ENCODE results near the gene NEDD4.
"Not testable (repeated sequence)": the region's sequence is repeated elsewhere in the genome, so short reads cannot be mapped to it uniquely, and the experiment has no call there.

Gene NEDD4

GRCh38 chr15:56016281-56016680 is 22.9 kb upstream of the NEDD4 start:
- CTCF ChIA-PET = interaction anchor here (1.1 kb wide), 1 partner anchor 22 kb away, joined by 3 read pairs; the partner anchor contains the start of gene NEDD4
- POLR2A ChIA-PET (ENCODE audit: low non-redundant PET) = no interaction called here
- DNase-seq (ENCODE audit: low spot score) = no peak
- no peak overlapping the region for H3K27ac ChIP-seq
- TF ChIP-seq CTCF (conservative IDR thresholded peaks at IDR 0.05; ENCODE audit: low read depth) = no peak

GRCh38 chr15:56014677-56015076 is 21.3 kb upstream of the NEDD4 start:
- CTCF ChIA-PET = no interaction called here
- no peak for TF ChIP-seq CTCF (conservative IDR thresholded peaks at IDR 0.05; ENCODE audit: low read depth)
- POLR2A ChIA-PET (ENCODE audit: low non-redundant PET) = no interaction called here
- H3K27ac ChIP-seq = no peak overlapping the region
- DNase-seq (ENCODE audit: low spot score) = no peak

GRCh38 chr15:56007053-56007452 is 13.6 kb upstream of the NEDD4 start:
- POLR2A ChIA-PET (ENCODE audit: low non-redundant PET); DNase-seq (ENCODE audit: low spot score): not testable (repeated sequence)
- peak overlapping the region; percentile 87 for H3K27ac ChIP-seq
- CTCF ChIA-PET = interaction anchor here (0.6 kb wide), 1 partner anchor 402 kb away, joined by 3 read pairs; no protein-coding TSS in a partner anchor

GRCh38 chr15:56006371-56006770 is 13.0 kb upstream of the NEDD4 start:
- CTCF ChIA-PET = interaction anchor here (0.6 to 0.7 kb wide), 3 partner anchors 20 to 68 kb away, joined by 3 to 7 read pairs (median 4); no protein-coding TSS in a partner anchor
- POLR2A ChIA-PET (ENCODE audit: low non-redundant PET); DNase-seq (ENCODE audit: low spot score): not testable (repeated sequence)
- peak overlapping the region; percentile 87 for H3K27ac ChIP-seq

GRCh38 chr15:56004281-56004680 is 10.9 kb upstream of the NEDD4 start:
- CTCF ChIA-PET; H3K27ac ChIP-seq; DNase-seq (ENCODE audit: low spot score); POLR2A ChIA-PET (ENCODE audit: low non-redundant PET): not testable (repeated sequence)

GRCh38 chr15:56003777-56004176 is 10.4 kb upstream of the NEDD4 start:
- CTCF ChIA-PET; POLR2A ChIA-PET (ENCODE audit: low non-redundant PET); H3K27ac ChIP-seq; DNase-seq (ENCODE audit: low spot score): not testable (repeated sequence)

- POLR2A ChIA-PET (ENCODE audit: low non-redundant PET); DNase-seq (ENCODE audit: low spot score); CTCF ChIA-PET: not testable (repeated sequence)
- H3K27ac ChIP-seq = peak overlapping the region; percentile 92
Measured at GRCh38 chr15:56003277-56003676, 9.9 kb upstream of the NEDD4 start.

- peak overlapping the region; percentile 92 for H3K27ac ChIP-seq
- DNase-seq (ENCODE audit: low spot score) = peak; percentile 51
- ChIA-PET POLR2A (ENCODE audit: low non-redundant PET) (no interaction called here), CTCF (interaction anchor here (0.6 to 1.4 kb wide), 2 partner anchors 8 to 248 kb away, joined by 3 to 5 read pairs; no protein-coding TSS in a partner anchor)
- no peak for TF ChIP-seq CTCF (conservative IDR thresholded peaks at IDR 0.05; ENCODE audit: low read depth)
Measured at GRCh38 chr15:56001471-56002078, 8.2 kb upstream of the NEDD4 start.

- peak; percentile 79 for DNase-seq (ENCODE audit: low spot score)
- POLR2A ChIA-PET (ENCODE audit: low non-redundant PET) = no interaction called here
Measured at GRCh38 chr15:55999658-56000057, 6.2 kb upstream of the NEDD4 start.

More at GRCh38 chr15:55999658-56000057, 6.2 kb upstream of the NEDD4 start:
- CTCF ChIA-PET = no interaction called here
- no peak for TF ChIP-seq CTCF (conservative IDR thresholded peaks at IDR 0.05; ENCODE audit: low read depth)
- H3K27ac ChIP-seq = no peak overlapping the region
